Prostate gland (tissue), 2 donors: ENCODE measurements around the gene EIF2S3B. TPM values are rescaled to one million over a fixed set of nuclear protein-coding genes. Genes with fewer than 3 reads are reported as not detected.

Experiments
- DNase-seq: peaks from one replicate; pipeline ENCODE4 v3.0.0-alpha.2; 2019; ENCODE audit warnings: low spot score
- H3K27ac ChIP-seq, 2 donors: fragments of 200-600 bp; sonication (generic); 2 replicates each; pipeline ENCODE4 v1.5.1; 2017 to 2019
- H3K27me3 ChIP-seq: fragments of 200-600 bp; sonication (generic); replicated peaks from 2 replicates; pipeline ENCODE4 v1.5.1; 2019; ENCODE audit not compliant: insufficient read depth
- H3K36me3 ChIP-seq, 2 donors: fragments of 200-600 bp; sonication (generic); 1 replicate in 1 of 2; 2 replicates in 1 of 2; pipeline versions ENCODE4 v1.5.1 to v1.8.1; 2017 to 2019
- H3K4me1 ChIP-seq: fragments of 200-600 bp; sonication (generic); replicated peaks from 2 replicates; pipeline ENCODE4 v1.5.1; 2019
- H3K4me3 ChIP-seq, 2 donors: fragments of 200-600 bp; sonication (generic); 2 replicates each; pipeline ENCODE4 v1.5.1; 2017 to 2019
- H3K9me3 ChIP-seq: fragments of 200-600 bp; sonication (generic); 2 replicates; pipeline ENCODE4 v1.5.1; 2017
- CTCF ChIP-seq, 4 experiments: fragments of 200-600 bp in 2 of 4; fragments of 450-650 bp in 2 of 4; sonication (generic) in 2 of 4; IDR thresholded peaks; 1 replicate in 3 of 4; 2 replicates in 1 of 4; pipeline ENCODE4 v1.5.1; 2016 to 2019; ENCODE audit warnings: antibody characterized with exemption in 4 of 4, mild to moderate bottlenecking in 2 of 4, moderate library complexity in 2 of 4
- POLR2A ChIP-seq: fragments of 450-650 bp; IDR thresholded peaks from one replicate; pipeline ENCODE4 v1.6.1; 2016; ENCODE audit warnings: antibody characterized with exemption, mild to moderate bottlenecking
- POLR2AphosphoS5 ChIP-seq: sonication (generic); formaldehyde crosslinking; IDR thresholded peaks from one replicate; pipeline ENCODE4 v1.6.1; 2017; ENCODE audit warnings: antibody characterized with exemption
- WGBS: methylation state at CpG from one replicate; pipeline ENCODE4 v1.1.5; 2018; 5-methylcytosine and 5-hydroxymethylcytosine counted together
- intact Hi-C: fragments of 100-400 bp; cut with DNase I; formaldehyde crosslinking; loops from one replicate; pipeline ENCODE4 v1.14.2; 2022
- small RNA-seq, 2 donors: library from RNA; depleted of rRNA; stranded (forward); fragments of <200 nt; gene quantifications; one replicate each; pipeline ENCODE3, GENCODE V24; 2016
- total RNA-seq, 2 donors: library from RNA; depleted of rRNA; stranded (reverse); fragments of >200 nt; gene quantifications; one replicate each; pipeline ENCODE4 v1.1.0, GENCODE V29; 2016

EIF2S3B gene
- total RNA-seq, 2 donors from 2014 or later, result 0.36 to 1.1 TPM

GRCh38 chr12:10554228-10554755, 48.6 kb downstream of the EIF2S3B start:
- 92% methylated on average over 6 of the region's 6 CpGs for WGBS
- Histone ChIP-seq H3K9me3 (no peaks in the 10 kb centered on the region), H3K4me3 (no peak overlapping the region), H3K27me3 (no peaks in the 10 kb centered on the region), H3K36me3 (no peaks in the 10 kb centered on the region), H3K4me1 (no peaks in the 10 kb centered on the region), H3K27ac (no peak overlapping the region)
- DNase-seq, result no peak
- TF ChIP-seq POLR2AphosphoS5, result no peak
- TF ChIP-seq CTCF (IDR thresholded peaks at IDR 0.05), result no peak
- TF ChIP-seq POLR2A, result no peak
- intact Hi-C loops, result no loop called here

GRCh38 chr12:10554756-10555481, 49.2 kb downstream of the EIF2S3B start:
- TF ChIP-seq CTCF (IDR thresholded peaks at IDR 0.05) (no peak), POLR2AphosphoS5 (no peak)
- DNase-seq, result no peak
- intact Hi-C loops, result no loop called here

GRCh38 chr12:10557329-10557728, 51.6 kb downstream of the EIF2S3B start:
- H3K4me1 ChIP-seq, result no peaks in the 10 kb centered on the region
- no peak for TF ChIP-seq POLR2AphosphoS5
- TF ChIP-seq POLR2A, result no peak
- no peak for TF ChIP-seq CTCF (IDR thresholded peaks at IDR 0.05)
- no peak for DNase-seq
- intact Hi-C loops, result no loop called here
- no peak overlapping the region for H3K4me3 ChIP-seq
- 70% methylated on average over 6 of the region's 6 CpGs for WGBS
- H3K27me3 ChIP-seq, result no peaks in the 10 kb centered on the region
- no peaks in the 10 kb centered on the region for H3K9me3 ChIP-seq
- H3K27ac ChIP-seq, result no peak overlapping the region
- H3K36me3 ChIP-seq, result no peaks in the 10 kb centered on the region

More at GRCh38 chr12:10554756-10555481, 49.2 kb downstream of the EIF2S3B start:
- Histone ChIP-seq H3K4me3 (no peak overlapping the region), H3K36me3 (no peaks in the 10 kb centered on the region), H3K9me3 (no peaks in the 10 kb centered on the region), H3K27me3 (no peaks in the 10 kb centered on the region), H3K27ac (no peak overlapping the region), H3K4me1 (no peaks in the 10 kb centered on the region)
- 79% methylated on average over 7 of the region's 7 CpGs for WGBS

GRCh38 chr12:10557766-10558165, 52.1 kb downstream of the EIF2S3B start:
- no peak for DNase-seq

More at GRCh38 chr12:10557766-10558165, 52.1 kb downstream of the EIF2S3B start:
- Histone ChIP-seq H3K4me1 (no peaks in the 10 kb centered on the region), H3K9me3 (no peaks in the 10 kb centered on the region), H3K4me3 (no peak overlapping the region), H3K27ac (no peak overlapping the region), H3K27me3 (no peaks in the 10 kb centered on the region), H3K36me3 (no peaks in the 10 kb centered on the region)
- TF ChIP-seq POLR2A (no peak), CTCF (IDR thresholded peaks at IDR 0.05) (no peak)
- intact Hi-C loops, result no loop called here
- 60% methylated on average over 2 of the region's 2 CpGs for WGBS

Small RNAs within 50 kb of the gene (small RNA-seq; reads per million reads assigned to genes)
- gene SLC25A39P2, result 0 reads per million in 2 donors

Other genes with a start within 250 kb of the EIF2S3B start
- under 1 TPM; 0.32 to 0.40 TPM for gene KLRD1, start 198.0 kb upstream of the EIF2S3B start, total RNA-seq
- gene KLRK1, start 115.8 kb upstream of the EIF2S3B start, total RNA-seq, result 1 to 10 TPM in 1 of 2 donors, under 1 TPM in 1; 0.59 to 2.8 TPM
- under 1 TPM in 1 of 2 donors, not detected in 1; 0.96 TPM for gene KLRC4, start 96.1 kb upstream of the EIF2S3B start, total RNA-seq
- not detected for gene KLRC3, start 85.3 kb upstream of the EIF2S3B start, total RNA-seq
- under 1 TPM in 1 of 2 donors, not detected in 1; 0.27 TPM for gene KLRC2, start 69.9 kb upstream of the EIF2S3B start, total RNA-seq
- gene KLRC1, start 52.5 kb upstream of the EIF2S3B start, total RNA-seq, result under 1 TPM in 1 of 2 donors, not detected in 1; 0.59 TPM
- gene MAGOHB, start 107.7 kb downstream of the EIF2S3B start, total RNA-seq, result 10 to 100 TPM; 24.2 to 24.8 TPM
- 10 to 100 TPM in 1 of 2 donors, 1 to 10 TPM in 1; 9.5 to 39.7 TPM for gene STYK1, start 168.2 kb downstream of the EIF2S3B start, total RNA-seq
- 100 to 1,000 TPM; 197 to 358 TPM for gene YBX3, start 217.4 kb downstream of the EIF2S3B start, total RNA-seq